Stomach (tissue), 4 donors: Measurements from ENCODE around the gene SPR.

Source experiments
- EP300 ChIP-seq: sonication (generic); formaldehyde crosslinking; IDR thresholded peaks from one replicate; pipeline ENCODE4 v1.6.1; 2017; ENCODE audit warnings: antibody characterized with exemption
- POLR2AphosphoS5 ChIP-seq, 3 donors: sonication (generic); formaldehyde crosslinking; IDR thresholded peaks; one replicate each; pipeline ENCODE4 v1.6.1; 2016; ENCODE audit warnings: antibody characterized with exemption in 3 of 3
- TF ChIP-seq, protein P1 (sequence below), 7 experiments: fragments of 450-650 bp in 4 of 7; fragments of 200-600 bp in 3 of 7; sonication (generic) in 3 of 7; IDR thresholded peaks; one replicate each; pipeline ENCODE4 v1.5.1; 2016 to 2019; ENCODE audit warnings: antibody characterized with exemption in 7 of 7, control low read depth in 2 of 7, mild to moderate bottlenecking in 1 of 7

DNA sequence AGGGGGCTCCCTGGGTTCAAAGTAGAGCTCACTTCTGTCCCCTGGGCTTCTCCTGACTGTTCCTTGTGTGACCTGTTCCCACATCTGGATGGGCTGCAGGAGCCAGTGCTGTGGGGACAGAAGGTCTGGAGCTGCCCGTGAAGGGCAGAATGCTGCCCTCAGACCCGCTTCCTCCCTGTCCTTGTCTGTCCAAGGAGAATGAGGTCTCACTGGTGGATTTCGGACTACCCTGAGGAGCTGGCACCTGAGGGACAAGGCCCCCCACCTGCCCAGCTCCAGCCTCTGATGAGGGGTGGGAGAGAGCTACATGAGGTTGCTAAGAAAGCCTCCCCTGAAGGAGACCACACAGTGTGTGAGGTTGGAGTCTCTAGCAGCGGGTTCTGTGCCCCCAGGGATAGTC is 45.6 kb downstream of the SPR start:
- TF ChIP-seq, protein P1, sequence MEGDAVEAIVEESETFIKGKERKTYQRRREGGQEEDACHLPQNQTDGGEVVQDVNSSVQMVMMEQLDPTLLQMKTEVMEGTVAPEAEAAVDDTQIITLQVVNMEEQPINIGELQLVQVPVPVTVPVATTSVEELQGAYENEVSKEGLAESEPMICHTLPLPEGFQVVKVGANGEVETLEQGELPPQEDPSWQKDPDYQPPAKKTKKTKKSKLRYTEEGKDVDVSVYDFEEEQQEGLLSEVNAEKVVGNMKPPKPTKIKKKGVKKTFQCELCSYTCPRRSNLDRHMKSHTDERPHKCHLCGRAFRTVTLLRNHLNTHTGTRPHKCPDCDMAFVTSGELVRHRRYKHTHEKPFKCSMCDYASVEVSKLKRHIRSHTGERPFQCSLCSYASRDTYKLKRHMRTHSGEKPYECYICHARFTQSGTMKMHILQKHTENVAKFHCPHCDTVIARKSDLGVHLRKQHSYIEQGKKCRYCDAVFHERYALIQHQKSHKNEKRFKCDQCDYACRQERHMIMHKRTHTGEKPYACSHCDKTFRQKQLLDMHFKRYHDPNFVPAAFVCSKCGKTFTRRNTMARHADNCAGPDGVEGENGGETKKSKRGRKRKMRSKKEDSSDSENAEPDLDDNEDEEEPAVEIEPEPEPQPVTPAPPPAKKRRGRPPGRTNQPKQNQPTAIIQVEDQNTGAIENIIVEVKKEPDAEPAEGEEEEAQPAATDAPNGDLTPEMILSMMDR (IDR thresholded peaks at IDR 0.05), result no peak
- TF ChIP-seq POLR2AphosphoS5 (IDR thresholded peaks at IDR 0.05) (no peak), EP300 (no peak)
